Astrocyte (in vitro differentiated cells and primary cell): ENCODE measurements around the gene ALCAM.

ENCODE experiments used
- CTCF ChIP-seq: IDR thresholded peaks from 2 replicates; pipeline ENCODE4 v1.5.1; 2011; ENCODE audit warnings: low read depth, mild to moderate bottlenecking, inconsistent platforms, low read length, moderate library complexity; ENCODE audit not compliant: insufficient read depth
- EZH2 ChIP-seq: IDR thresholded peaks from 2 replicates; pipeline ENCODE4 v1.6.1; 2012; ENCODE audit warnings: mild to moderate bottlenecking, low read length, inconsistent platforms; ENCODE audit not compliant: insufficient read depth

DNA sequence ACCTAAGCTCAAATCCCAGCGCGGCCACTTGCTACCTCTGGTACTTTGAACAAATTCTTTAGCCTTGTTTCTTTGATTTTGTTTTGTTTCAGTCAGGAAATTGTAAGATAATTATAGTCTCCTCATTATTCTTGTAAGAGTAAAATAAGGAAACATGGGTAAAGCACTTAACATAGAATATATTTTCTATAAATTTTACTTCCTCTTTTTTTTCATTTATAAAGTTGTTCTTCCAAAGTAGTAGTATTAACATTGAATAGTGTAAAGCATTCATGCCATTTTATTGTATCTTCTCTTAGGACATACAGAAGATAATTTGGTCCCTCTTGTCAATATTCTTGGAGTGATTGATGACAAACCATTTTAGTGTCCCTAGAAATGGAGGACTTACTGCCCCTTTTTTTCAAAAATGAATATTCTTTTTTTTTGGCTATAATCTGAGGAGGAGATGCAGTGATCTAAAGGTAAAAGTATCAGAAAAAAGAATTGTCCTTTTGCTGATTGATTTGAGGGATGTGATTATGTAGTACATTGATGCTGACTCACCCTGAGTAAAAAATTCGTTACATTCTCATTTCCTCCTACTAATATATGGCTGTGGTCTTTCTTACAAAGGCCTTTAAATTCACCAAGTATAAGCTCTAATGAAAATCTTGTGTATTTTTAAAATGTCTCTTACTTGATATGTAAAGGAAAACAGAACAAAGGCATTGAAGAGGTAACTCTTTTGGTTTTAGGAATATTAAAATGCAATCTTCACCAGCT lies 51.0 kb downstream of the ALCAM start:
- TF ChIP-seq CTCF (no peak), EZH2 (no peak)
